ENCODE data around the gene TNFRSF13B. TPM values are rescaled to one million over a fixed set of nuclear protein-coding genes. Genes with fewer than 3 reads are reported as not detected.
"Not testable (repeated sequence)": the region's sequence is repeated elsewhere in the genome, so short reads cannot be mapped to it uniquely, and the experiment has no call there.

Gene TNFRSF13B
- total RNA-seq, 1 donor from 2014 or later: not detected

DNA sequence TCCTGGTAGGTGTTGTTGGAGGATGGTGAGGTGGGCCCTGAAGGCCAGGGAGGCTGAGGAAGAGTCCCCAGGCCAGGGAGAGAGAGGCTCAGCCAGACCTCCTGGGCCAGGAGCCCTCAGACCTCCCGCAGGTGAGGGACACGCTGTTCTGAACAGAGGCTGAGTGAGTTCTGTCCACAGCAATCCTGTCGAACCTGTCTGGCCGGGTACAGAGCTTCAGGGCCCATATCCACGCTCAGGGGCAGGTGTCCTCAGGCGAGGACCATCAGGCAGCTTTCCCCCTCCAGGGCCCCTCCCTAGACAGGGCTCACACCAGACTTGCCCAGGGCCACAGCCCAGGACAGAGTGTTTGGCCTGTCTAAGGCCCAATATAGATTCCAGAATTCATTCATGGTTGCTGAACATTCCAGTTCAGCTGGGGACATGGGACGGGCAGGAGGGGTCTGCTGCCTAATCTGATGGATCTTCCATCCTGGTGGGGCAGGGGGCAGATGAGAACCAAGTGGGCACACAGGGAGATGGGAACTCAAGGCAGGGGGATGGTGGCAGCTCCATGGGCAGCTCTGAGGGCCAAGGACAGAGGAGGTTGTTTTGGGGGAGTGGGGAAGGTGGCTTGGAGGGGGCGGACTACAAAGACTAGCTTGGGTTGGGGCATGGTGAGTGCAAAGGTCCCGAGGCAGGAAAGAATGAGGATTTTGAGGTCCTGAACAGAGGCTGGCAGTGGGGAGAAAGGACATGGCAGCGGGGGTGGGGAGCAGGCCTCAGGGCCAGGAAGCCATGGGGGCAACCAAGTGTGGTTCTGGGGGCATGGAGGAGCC lies 46.9 kb upstream of the TNFRSF13B start:
- Mint-ChIP-seq H3K36me3 (ENCODE audit: insufficient read depth) (no peaks in the 10 kb centered on the region), H3K4me3 (ENCODE audit: low read depth) (no peak overlapping the region), H3K27me3 (peaks cover 11% of the 10 kb centered on the region), H3K27ac (peak overlapping the region; percentile 58), H3K9me3 (ENCODE audit: low read depth) (no peaks in the 10 kb centered on the region), H3K4me1 (ENCODE audit: low read depth) (peaks cover 17% of the 10 kb centered on the region)
- TF ChIP-seq CTCF (IDR thresholded peaks at IDR 0.05; ENCODE audit: unreplicated experiment): no peak
- DNase-seq (ENCODE audit: low spot score, unreplicated experiment): peak; percentile 26

DNA sequence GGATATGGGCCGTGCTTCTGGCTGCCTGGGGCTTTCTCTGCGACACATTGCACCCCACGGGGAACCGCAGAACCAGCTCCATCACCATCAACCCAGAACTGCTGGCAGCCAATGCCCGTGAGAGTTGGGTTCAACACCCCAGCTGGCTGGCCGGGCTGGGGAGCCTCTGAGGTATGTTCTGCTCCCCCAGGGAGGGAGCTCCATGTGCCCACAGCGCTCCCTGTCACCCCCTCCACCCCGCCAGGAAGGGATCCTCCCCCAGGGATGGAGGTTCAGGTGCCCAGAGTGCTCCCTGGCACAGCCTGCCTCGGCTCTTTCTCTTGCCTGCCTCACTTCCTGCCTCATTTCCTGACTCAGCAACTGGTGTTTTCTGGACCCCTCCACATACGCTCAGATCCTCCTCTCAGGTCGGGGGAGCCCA lies 46.1 kb upstream of the TNFRSF13B start:
- peaks cover 17% of the 10 kb centered on the region for H3K4me1 Mint-ChIP-seq (ENCODE audit: low read depth)
- TF ChIP-seq CTCF (IDR thresholded peaks at IDR 0.05; ENCODE audit: unreplicated experiment): no peak
- no peak for DNase-seq (ENCODE audit: low spot score, unreplicated experiment)
- no peak overlapping the region for H3K27ac Mint-ChIP-seq
- peaks cover 11% of the 10 kb centered on the region for H3K27me3 Mint-ChIP-seq
- no peaks in the 10 kb centered on the region for H3K9me3 Mint-ChIP-seq (ENCODE audit: low read depth)
- H3K4me3 Mint-ChIP-seq (ENCODE audit: low read depth): no peak overlapping the region
- no peaks in the 10 kb centered on the region for H3K36me3 Mint-ChIP-seq (ENCODE audit: insufficient read depth)

DNA sequence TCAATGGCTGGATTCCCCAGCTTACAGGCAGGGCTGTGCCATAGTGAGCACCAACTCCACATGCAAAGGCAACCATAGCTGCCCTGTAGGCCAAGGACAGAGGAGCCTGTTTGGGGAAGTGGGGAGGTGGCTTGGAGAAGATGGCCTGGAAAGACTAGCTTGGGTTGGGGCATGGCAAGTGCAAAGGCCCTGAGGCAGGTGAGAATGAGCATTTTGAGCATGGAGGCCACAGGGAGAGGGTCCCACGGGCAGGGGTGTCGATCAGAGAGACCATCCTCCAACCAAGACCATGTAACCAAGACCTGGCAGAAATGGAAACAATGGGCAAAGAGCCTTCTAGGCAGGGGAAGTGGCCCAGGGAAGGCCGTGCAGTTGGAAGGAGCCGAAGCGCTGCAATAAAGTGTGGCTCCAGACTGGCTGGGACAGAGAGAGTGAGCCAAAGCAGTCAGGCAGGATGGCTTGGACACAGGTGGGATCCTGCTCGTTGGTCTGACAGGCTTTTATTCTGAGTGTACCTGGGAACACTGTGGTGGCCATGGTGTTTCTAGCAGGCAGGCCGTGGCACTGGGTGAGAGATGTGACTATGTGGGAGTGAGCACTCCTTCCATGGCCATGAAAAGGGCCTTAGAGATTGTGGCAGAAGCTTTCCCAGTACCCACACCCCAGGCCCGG lies 45.6 kb upstream of the TNFRSF13B start:
- Mint-ChIP-seq H3K9me3 (ENCODE audit: low read depth) (no peaks in the 10 kb centered on the region), H3K27ac (peak overlapping the region; percentile 31), H3K4me1 (ENCODE audit: low read depth) (peaks cover 17% of the 10 kb centered on the region), H3K36me3 (ENCODE audit: insufficient read depth) (no peaks in the 10 kb centered on the region), H3K27me3 (peaks cover 11% of the 10 kb centered on the region), H3K4me3 (ENCODE audit: low read depth) (no peak overlapping the region)
- TF ChIP-seq CTCF (IDR thresholded peaks at IDR 0.05; ENCODE audit: unreplicated experiment): no peak
- no peak for DNase-seq (ENCODE audit: low spot score, unreplicated experiment)

DNA sequence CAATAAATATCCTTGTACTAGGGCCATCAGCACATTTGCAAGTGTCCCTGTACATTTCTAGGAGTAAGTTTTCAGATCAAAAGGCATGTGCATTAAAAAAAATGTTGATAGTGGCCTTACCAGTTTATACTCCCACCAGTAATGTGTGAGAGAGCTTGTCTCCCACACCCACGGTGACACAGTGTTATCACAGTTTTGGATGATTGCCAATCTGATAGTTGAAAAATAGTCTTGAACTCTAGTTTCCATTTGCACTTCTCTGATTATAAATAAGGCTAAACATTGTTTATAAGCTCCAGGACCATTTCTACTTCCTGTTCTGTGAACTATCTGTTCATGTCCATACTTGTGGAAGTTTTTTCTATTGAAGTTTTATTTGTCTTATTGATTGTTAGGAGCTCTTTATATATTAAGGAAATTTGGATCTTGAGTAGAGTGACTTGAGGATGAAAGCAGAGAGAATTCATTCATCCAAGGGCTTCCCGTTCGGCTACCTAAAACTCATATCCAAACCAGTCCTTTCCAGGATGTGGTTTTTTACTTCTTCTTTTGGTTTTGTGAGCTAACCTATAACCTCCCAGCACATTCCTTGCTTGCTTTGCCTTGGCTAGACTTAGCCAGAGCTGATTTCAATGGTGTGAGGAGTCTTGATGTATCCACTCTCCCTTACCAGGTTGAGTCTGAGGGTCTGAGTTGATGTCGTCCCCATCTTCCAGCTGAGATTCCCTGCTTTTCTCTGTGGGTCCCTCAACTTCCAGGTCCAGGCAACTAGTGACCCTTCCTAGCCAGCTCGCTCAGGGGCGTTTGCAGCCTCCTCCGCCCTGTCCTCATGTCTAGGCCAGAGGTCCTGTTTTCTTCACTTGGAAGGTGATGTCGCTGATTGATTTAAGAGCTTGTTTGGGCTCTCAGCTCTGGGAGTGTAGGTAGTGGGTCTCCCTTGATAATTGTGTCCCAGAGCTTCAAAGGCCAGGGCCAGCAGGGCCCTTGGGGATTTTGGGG lies 44.6 kb upstream of the TNFRSF13B start:
- not testable (repeated sequence) for H3K27ac Mint-ChIP-seq; DNase-seq (ENCODE audit: low spot score, unreplicated experiment); H3K9me3 Mint-ChIP-seq (ENCODE audit: low read depth); H3K4me3 Mint-ChIP-seq (ENCODE audit: low read depth); H3K36me3 Mint-ChIP-seq (ENCODE audit: insufficient read depth)
- Mint-ChIP-seq H3K27me3 (peaks cover 11% of the 10 kb centered on the region), H3K4me1 (ENCODE audit: low read depth) (peaks cover 14% of the 10 kb centered on the region)

- Mint-ChIP-seq H3K9me3 (ENCODE audit: low read depth) (no peaks in the 10 kb centered on the region), H3K27ac (no peak overlapping the region)
Observed at GRCh38 chr17:17015230-17015629, 43.3 kb upstream of the TNFRSF13B start.

DNA sequence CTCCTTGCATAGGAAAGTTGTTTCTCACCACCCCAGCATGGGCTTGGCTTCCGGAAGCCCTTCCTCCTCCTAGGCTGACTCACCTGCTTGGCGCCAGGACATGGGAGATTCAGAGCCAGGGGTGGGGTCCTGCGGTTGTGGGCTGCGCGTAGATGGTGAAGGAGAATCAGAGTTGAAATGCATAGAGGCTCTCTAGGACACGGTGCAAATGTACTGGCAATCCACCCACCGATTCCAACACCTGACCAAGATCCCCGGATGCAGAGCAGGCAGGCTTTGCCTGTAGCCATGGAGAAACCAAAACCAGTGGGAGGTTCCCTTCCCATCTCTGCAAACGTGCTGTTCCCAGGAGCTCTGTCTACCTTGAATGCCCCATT lies 42.8 kb upstream of the TNFRSF13B start:
- H3K27ac Mint-ChIP-seq; H3K9me3 Mint-ChIP-seq (ENCODE audit: low read depth); H3K36me3 Mint-ChIP-seq (ENCODE audit: insufficient read depth); H3K4me3 Mint-ChIP-seq (ENCODE audit: low read depth); DNase-seq (ENCODE audit: low spot score, unreplicated experiment): not testable (repeated sequence)
- Mint-ChIP-seq H3K27me3 (peaks cover 11% of the 10 kb centered on the region), H3K4me1 (ENCODE audit: low read depth) (peaks cover 11% of the 10 kb centered on the region)

More at GRCh38 chr17:17015230-17015629, 43.3 kb upstream of the TNFRSF13B start:
- DNase-seq (ENCODE audit: low spot score, unreplicated experiment): no peak
- no peak overlapping the region for H3K4me3 Mint-ChIP-seq (ENCODE audit: low read depth)
- no peaks in the 10 kb centered on the region for H3K36me3 Mint-ChIP-seq (ENCODE audit: insufficient read depth)
- TF ChIP-seq CTCF (IDR thresholded peaks at IDR 0.05; ENCODE audit: unreplicated experiment): no peak
- peaks cover 14% of the 10 kb centered on the region for H3K4me1 Mint-ChIP-seq (ENCODE audit: low read depth)
- H3K27me3 Mint-ChIP-seq: peaks cover 11% of the 10 kb centered on the region

DNA sequence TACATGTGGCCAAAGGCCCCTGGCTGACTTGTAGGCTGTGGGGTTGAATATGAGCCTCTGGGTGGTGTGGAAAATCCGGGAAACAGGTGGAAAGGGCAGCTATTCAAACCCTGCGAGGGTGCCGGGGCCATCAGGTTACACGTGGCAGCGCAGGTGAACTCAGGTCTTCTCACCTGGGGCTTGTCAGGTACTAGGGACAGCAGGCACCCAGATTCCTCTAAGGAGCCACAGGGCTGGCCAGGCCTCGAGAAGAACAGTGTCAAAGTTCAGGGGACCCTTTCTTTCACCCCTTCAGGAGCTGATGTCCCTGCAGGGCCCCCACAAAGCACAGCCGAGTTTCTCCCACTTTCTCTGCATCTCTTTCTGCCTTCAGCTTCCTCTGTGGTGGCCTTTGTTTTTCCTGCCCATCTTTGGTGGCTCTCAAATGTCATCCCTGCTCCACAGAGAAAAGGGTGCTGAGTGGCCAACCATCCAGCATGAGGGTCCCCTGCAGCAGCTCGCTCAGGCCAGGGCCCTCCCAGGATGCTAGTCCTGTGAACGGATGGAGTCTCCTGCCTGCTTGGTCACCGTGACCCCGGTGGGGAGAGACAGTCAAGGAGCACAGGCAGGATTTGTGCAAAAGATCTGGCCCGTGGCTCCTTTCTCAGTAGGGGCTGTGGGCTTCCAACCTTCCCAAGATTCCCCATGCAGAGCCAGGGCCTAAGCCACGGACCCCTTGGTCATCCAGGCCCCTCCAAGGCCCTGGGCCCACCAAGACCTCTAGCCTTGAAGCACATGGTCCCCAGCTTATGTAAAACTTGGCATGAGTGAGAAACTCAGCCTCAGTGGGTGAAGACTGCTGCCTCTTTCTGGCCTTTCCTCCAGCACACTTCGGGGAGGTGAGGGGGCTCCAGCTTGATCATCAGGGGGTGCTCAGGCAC lies 42.2 kb upstream of the TNFRSF13B start:
- H3K4me1 Mint-ChIP-seq (ENCODE audit: low read depth); H3K36me3 Mint-ChIP-seq (ENCODE audit: insufficient read depth); H3K9me3 Mint-ChIP-seq (ENCODE audit: low read depth); H3K4me3 Mint-ChIP-seq (ENCODE audit: low read depth); H3K27ac Mint-ChIP-seq; DNase-seq (ENCODE audit: low spot score, unreplicated experiment): not testable (repeated sequence)
- peaks cover 11% of the 10 kb centered on the region for H3K27me3 Mint-ChIP-seq

All from progenitor cell of endocrine pancreas (in vitro differentiated cells).